SK-N-SH (cell line): Measurements from ENCODE around the gene PRMT7. TPM values are rescaled to one million over a fixed set of nuclear protein-coding genes. Genes with fewer than 3 reads are reported as not detected.

Experiments used
- CTCF ChIA-PET: fragments of 300-600, 350-600 bp; formaldehyde crosslinking; extraction: SDS; loops from one replicate; lab custom pipeline; 2021; lab: Yijun Ruan, JAX
- POLR2A ChIA-PET: fragments of 350-600 bp; sonication (Branson Sonifier 250); formaldehyde crosslinking; extraction: SDS; loops from one replicate; lab custom pipeline; 2020; ENCODE audit warnings: antibody characterized with exemption, inconsistent platforms; lab: Yijun Ruan, JAX
- DNase-seq: peaks from one replicate; pipeline ENCODE4 v3.0.0; 2012
- H2AFZ ChIP-seq: fragments of 200-600 bp; sonication (generic); 2 replicates; pipeline ENCODE4 v1.8.1; 2016; ENCODE audit warnings: antibody characterized with exemption, mild to moderate bottlenecking, low read depth
- H3F3A ChIP-seq: fragments of 200-600 bp; sonication (generic); replicated peaks from 2 replicates; pipeline ENCODE3; 2016; ENCODE audit warnings: antibody characterized with exemption, mild to moderate bottlenecking; ENCODE audit not compliant: insufficient read depth
- H3K27ac ChIP-seq, 2 experiments: fragments of 200-500 bp in 1 of 2; fragments of 200-600 bp in 1 of 2; sonication (Bioruptor generic) in 1 of 2; sonication (generic), shearing (Covaris generic) in 1 of 2; 2 replicates each; pipeline versions ENCODE4 v1.5.1 to v1.6.1; 2014 to 2016; ENCODE audit warnings: low read depth in 2 of 2, inconsistent platforms in 1 of 2, low read length in 1 of 2, mild to moderate bottlenecking in 1 of 2, mixed read lengths in 1 of 2
- H3K27me3 ChIP-seq: fragments of 200-600 bp; sonication (generic), shearing (Covaris generic); 2 replicates; pipeline ENCODE4 v1.6.1; 2016; ENCODE audit warnings: mixed run types; ENCODE audit not compliant: insufficient read depth
- H3K36me3 ChIP-seq, 2 experiments: fragments of 200-500 bp in 1 of 2; fragments of 200-600 bp in 1 of 2; sonication (Bioruptor generic) in 1 of 2; sonication (generic) in 1 of 2; replicated peaks in 1 of 2; 2 replicates each; pipeline versions ENCODE3 to v1.5.1; 2014 to 2016; ENCODE audit warnings: low read length in 1 of 2, mild to moderate bottlenecking in 1 of 2; ENCODE audit not compliant: insufficient read depth in 2 of 2, control insufficient read depth in 1 of 2
- H3K4me1 ChIP-seq, 2 experiments: fragments of 200-500 bp in 1 of 2; fragments of 200-600 bp in 1 of 2; sonication (Bioruptor generic) in 1 of 2; sonication (generic), shearing (Covaris generic) in 1 of 2; 2 replicates each; pipeline versions ENCODE4 v1.5.1 to v1.6.1; 2014 to 2016; ENCODE audit warnings: low read depth in 1 of 2, low read length in 1 of 2, mixed run types in 1 of 2; ENCODE audit not compliant: insufficient read depth in 2 of 2, control insufficient read depth in 1 of 2
- H3K4me2 ChIP-seq: fragments of 200-600 bp; sonication (generic), shearing (Covaris generic); 2 replicates; pipeline ENCODE4 v1.6.1; 2017; ENCODE audit warnings: mixed run types
- H3K4me3 ChIP-seq, 2 experiments: fragments of 200-500 bp in 1 of 2; fragments of 200-600 bp in 1 of 2; sonication (Bioruptor generic) in 1 of 2; sonication (generic), shearing (Covaris generic) in 1 of 2; 2 replicates each; pipeline versions ENCODE4 v1.5.1 to v1.8.1; 2014 to 2016; ENCODE audit warnings: low read depth in 2 of 2, inconsistent platforms in 1 of 2, low read length in 1 of 2, mild to moderate bottlenecking in 1 of 2, mixed read lengths in 1 of 2, moderate library complexity in 1 of 2
- H3K79me2 ChIP-seq: fragments of 200-600 bp; sonication (generic); 2 replicates; pipeline ENCODE4 v1.8.1; 2017; ENCODE audit warnings: mild to moderate bottlenecking; ENCODE audit not compliant: insufficient read depth
- H3K9ac ChIP-seq: fragments of 200-600 bp; sonication (generic); 2 replicates; pipeline ENCODE4 v1.6.1; 2017; ENCODE audit warnings: mixed run types
- H3K9me2 ChIP-seq: fragments of 200-600 bp; sonication (generic); 2 replicates; pipeline ENCODE4 v1.6.1; 2017; ENCODE audit warnings: mixed run types
- H3K9me3 ChIP-seq: fragments of 200-600 bp; sonication (generic); 2 replicates; pipeline ENCODE4 v1.6.1; 2017; ENCODE audit warnings: mixed run types, mild to moderate bottlenecking, moderate library complexity
- H4K20me1 ChIP-seq: fragments of 200-600 bp; sonication (generic); 2 replicates; pipeline ENCODE4 v1.6.1; 2017; ENCODE audit warnings: mild to moderate bottlenecking, mixed run types; ENCODE audit not compliant: insufficient read depth
- CHD2 ChIP-seq: fragments of 150-350 bp; IDR thresholded peaks from 2 replicates; pipeline ENCODE4 v1.6.1; 2018; ENCODE audit warnings: low read length; ENCODE audit not compliant: partially characterized antibody
- CTCF ChIP-seq: fragments of 200-600 bp; sonication (generic); IDR thresholded peaks from 2 replicates; pipeline ENCODE4 v1.6.1; 2017; ENCODE audit warnings: antibody characterized with exemption, mild to moderate bottlenecking, moderate library complexity
- ELF1 ChIP-seq: IDR thresholded peaks from 2 replicates; pipeline ENCODE4 v1.4.0; 2012
- FOSL2 ChIP-seq: IDR thresholded peaks from 2 replicates; pipeline ENCODE4 v1.4.0; 2012; ENCODE audit warnings: low read depth, mild to moderate bottlenecking, moderate library complexity, borderline replicate concordance
- GABPA ChIP-seq: IDR thresholded peaks from 2 replicates; pipeline ENCODE4 v1.4.0; 2012; ENCODE audit warnings: low read depth, mild to moderate bottlenecking
- NFIC ChIP-seq: IDR thresholded peaks from 2 replicates; pipeline ENCODE4 v1.4.0; 2012; ENCODE audit warnings: borderline replicate concordance
- RAD21 ChIP-seq: IDR thresholded peaks from 2 replicates; pipeline ENCODE4 v1.6.1; 2012; ENCODE audit warnings: mild to moderate bottlenecking, low read length
- RFX5 ChIP-seq: IDR thresholded peaks from 2 replicates; pipeline ENCODE4 v1.6.1; 2012; ENCODE audit warnings: mild to moderate bottlenecking, improper control_type of control experiment, low read length
- SMC3 ChIP-seq: IDR thresholded peaks from 2 replicates; pipeline ENCODE4 v1.6.1; 2012; ENCODE audit warnings: low read depth, low read length, improper control_type of control experiment
- TAF1 ChIP-seq: IDR thresholded peaks from 2 replicates; pipeline ENCODE4 v1.6.1; 2012; ENCODE audit warnings: low read depth, mild to moderate bottlenecking, low read length, moderate library complexity, borderline replicate concordance
- TCF12 ChIP-seq: IDR thresholded peaks from 2 replicates; pipeline ENCODE4 v1.4.0; 2012
- TEAD4 ChIP-seq: IDR thresholded peaks from 2 replicates; pipeline ENCODE4 v1.4.0; 2012; ENCODE audit warnings: mild to moderate bottlenecking, borderline replicate concordance; ENCODE audit not compliant: insufficient read depth
- YY1 ChIP-seq: IDR thresholded peaks from 2 replicates; pipeline ENCODE4 v1.4.0; 2012; ENCODE audit warnings: low read depth, mild to moderate bottlenecking
- ZBTB33 ChIP-seq: IDR thresholded peaks from 2 replicates; pipeline ENCODE4 v1.4.0; 2012; ENCODE audit warnings: low read depth, borderline replicate concordance
- WGBS: methylation state at CpG from one replicate; pipeline ENCODE4 v1.1.6; 2017; ENCODE audit warnings: low lambda C conversion rate; 5-methylcytosine and 5-hydroxymethylcytosine counted together
- polyA plus RNA-seq, 3 experiments: library from polyadenylated mRNA; depleted of rRNA; stranded (reverse); fragments of >200 nt; gene quantifications; 2 replicates each; pipeline ENCODE4 v1.2.3, GENCODE V29; 2012
- TF ChIP-seq, protein P1 (sequence below): fragments of 150-350 bp; IDR thresholded peaks from 2 replicates; pipeline ENCODE4 v1.6.1; 2017; ENCODE audit warnings: antibody characterized with exemption, low read length, low read depth, borderline replicate concordance
- TF ChIP-seq, protein P2 (sequence below): IDR thresholded peaks from 2 replicates; pipeline ENCODE4 v1.4.0; 2012; ENCODE audit warnings: low read depth
- TF ChIP-seq, protein P3 (sequence below): IDR thresholded peaks from 2 replicates; pipeline ENCODE4 v1.6.1; 2012; ENCODE audit warnings: mild to moderate bottlenecking, low read depth, low read length, moderate library complexity

The PRMT7 gene
- polyA plus RNA-seq, 1 of the 3 experiments (the other 2 are of a cell fraction): 46.0 TPM

DNA sequence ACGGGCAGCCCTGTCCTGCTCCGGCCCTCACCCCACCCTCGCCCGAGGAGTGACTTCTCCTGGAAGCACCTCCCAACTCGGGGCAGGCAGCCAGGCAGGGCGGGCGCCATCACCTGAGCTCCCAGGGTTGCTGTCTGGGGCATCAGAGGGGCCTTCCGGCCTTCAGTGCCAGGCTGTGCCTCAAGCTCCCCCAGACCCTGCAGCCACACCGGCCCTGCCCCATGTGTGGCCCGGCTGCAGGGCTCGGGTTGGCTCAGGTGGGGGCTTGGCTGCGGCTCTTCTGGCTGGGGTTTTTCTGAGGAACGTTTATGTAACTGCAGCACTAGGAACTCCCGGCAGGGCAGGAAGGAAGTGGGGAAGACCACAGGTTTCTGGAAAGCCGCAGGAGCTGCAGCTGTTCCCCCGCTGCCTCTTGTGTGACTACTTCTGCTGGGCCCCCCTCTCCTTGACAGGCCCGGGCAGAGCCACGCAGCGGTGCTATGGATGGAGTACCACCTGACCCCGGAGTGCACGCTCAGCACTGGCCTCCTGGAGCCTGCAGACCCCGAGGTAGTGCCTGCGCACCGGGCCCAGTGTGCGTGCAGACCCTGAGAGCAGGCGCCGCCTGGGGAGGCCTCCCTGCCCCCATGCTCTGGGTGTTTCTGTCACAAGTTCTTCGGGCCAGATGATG is 45.6 kb downstream of the PRMT7 start (continued):
- TF ChIP-seq ZBTB33 (no peak), FOSL2 (no peak), RAD21 (no peak)
- TF ChIP-seq, all 33 proteins: peak for 0

GRCh38 chr16:68356919-68357286 is 46.1 kb downstream of the PRMT7 start:
- TF ChIP-seq TAF1 (no peak), NFIC (no peak), TCF12 (no peak), SMC3 (no peak), GABPA (no peak), TEAD4 (no peak), ELF1 (no peak), YY1 (no peak), RFX5 (no peak), CTCF (no peak), CHD2 (no peak)
- TF ChIP-seq, protein P1, sequence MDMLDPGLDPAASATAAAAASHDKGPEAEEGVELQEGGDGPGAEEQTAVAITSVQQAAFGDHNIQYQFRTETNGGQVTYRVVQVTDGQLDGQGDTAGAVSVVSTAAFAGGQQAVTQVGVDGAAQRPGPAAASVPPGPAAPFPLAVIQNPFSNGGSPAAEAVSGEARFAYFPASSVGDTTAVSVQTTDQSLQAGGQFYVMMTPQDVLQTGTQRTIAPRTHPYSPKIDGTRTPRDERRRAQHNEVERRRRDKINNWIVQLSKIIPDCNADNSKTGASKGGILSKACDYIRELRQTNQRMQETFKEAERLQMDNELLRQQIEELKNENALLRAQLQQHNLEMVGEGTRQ: no peak
- TF ChIP-seq, protein P2, sequence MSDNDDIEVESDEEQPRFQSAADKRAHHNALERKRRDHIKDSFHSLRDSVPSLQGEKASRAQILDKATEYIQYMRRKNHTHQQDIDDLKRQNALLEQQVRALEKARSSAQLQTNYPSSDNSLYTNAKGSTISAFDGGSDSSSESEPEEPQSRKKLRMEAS: no peak
- TF ChIP-seq, protein P3, sequence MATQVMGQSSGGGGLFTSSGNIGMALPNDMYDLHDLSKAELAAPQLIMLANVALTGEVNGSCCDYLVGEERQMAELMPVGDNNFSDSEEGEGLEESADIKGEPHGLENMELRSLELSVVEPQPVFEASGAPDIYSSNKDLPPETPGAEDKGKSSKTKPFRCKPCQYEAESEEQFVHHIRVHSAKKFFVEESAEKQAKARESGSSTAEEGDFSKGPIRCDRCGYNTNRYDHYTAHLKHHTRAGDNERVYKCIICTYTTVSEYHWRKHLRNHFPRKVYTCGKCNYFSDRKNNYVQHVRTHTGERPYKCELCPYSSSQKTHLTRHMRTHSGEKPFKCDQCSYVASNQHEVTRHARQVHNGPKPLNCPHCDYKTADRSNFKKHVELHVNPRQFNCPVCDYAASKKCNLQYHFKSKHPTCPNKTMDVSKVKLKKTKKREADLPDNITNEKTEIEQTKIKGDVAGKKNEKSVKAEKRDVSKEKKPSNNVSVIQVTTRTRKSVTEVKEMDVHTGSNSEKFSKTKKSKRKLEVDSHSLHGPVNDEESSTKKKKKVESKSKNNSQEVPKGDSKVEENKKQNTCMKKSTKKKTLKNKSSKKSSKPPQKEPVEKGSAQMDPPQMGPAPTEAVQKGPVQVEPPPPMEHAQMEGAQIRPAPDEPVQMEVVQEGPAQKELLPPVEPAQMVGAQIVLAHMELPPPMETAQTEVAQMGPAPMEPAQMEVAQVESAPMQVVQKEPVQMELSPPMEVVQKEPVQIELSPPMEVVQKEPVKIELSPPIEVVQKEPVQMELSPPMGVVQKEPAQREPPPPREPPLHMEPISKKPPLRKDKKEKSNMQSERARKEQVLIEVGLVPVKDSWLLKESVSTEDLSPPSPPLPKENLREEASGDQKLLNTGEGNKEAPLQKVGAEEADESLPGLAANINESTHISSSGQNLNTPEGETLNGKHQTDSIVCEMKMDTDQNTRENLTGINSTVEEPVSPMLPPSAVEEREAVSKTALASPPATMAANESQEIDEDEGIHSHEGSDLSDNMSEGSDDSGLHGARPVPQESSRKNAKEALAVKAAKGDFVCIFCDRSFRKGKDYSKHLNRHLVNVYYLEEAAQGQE: no peak
- ChIA-PET POLR2A (no interaction called here), CTCF (interaction anchor here (1.4 to 2.6 kb wide), 5 partner anchors 25 to 164 kb away, joined by 3 to 11 read pairs (median 6); no protein-coding TSS in a partner anchor)
- Histone ChIP-seq H3K27me3 (no peaks in the 10 kb centered on the region), H3K4me1 (peaks cover 0 to 10% of the 10 kb centered on the region in 2 experiments; a peak in 1 of 4 replicates), H3K9ac (no peak overlapping the region), H3K79me2 (no peaks in the 10 kb centered on the region), H3F3A (no peaks in the 10 kb centered on the region), H4K20me1 (no peaks in the 10 kb centered on the region), H3K36me3 (peaks cover 5 to 42% of the 10 kb centered on the region in 2 experiments), H3K9me3 (no peaks in the 10 kb centered on the region), H3K4me3 (no peak overlapping the region), H2AFZ (no peak overlapping the region), H3K9me2 (no peaks in the 10 kb centered on the region), H3K27ac (no peak overlapping the region), H3K4me2 (no peak overlapping the region)
- 100% methylated on average over 1 of the region's 5 CpGs for WGBS
- peak; percentile 34 for DNase-seq
